T-helper 1 cell treated with Interleukin-12 subunit alpha and Interleukin-12 subunit beta and Interleukin-4 antibody, amounts not matched to agents 30 ng/mL and 1 ng/mL, for 36 hours (primary cell): ENCODE measurements around the gene IL23R. TPM values are rescaled to one million over a fixed set of nuclear protein-coding genes. Genes with fewer than 3 reads are reported as not detected.
"Not testable (repeated sequence)": the region's sequence is repeated elsewhere in the genome, so short reads cannot be mapped to it uniquely, and the experiment has no call there.

ENCODE experiments used
- intact Hi-C: fragments of 100-400 bp; cut with micrococcal nuclease; formaldehyde crosslinking; loops from one replicate; pipeline ENCODE4 v1.15.1; 2024
- total RNA-seq: library from RNA; stranded (reverse); gene quantifications from 2 replicates; pipeline ENCODE4 v1.2.3, GENCODE V29; 2022

The IL23R gene
- total RNA-seq, 1 donor from 2014 or later: 6.9 TPM

- intact Hi-C loops: loop anchor here (5.0 to 10.0 kb wide), 3 partner anchors 33 to 494 kb away; partner anchors contain the start of genes GADD45A and SLC35D1
Measured at GRCh38 chr1:67190410-67190809, 24.2 kb downstream of the IL23R start.

DNA sequence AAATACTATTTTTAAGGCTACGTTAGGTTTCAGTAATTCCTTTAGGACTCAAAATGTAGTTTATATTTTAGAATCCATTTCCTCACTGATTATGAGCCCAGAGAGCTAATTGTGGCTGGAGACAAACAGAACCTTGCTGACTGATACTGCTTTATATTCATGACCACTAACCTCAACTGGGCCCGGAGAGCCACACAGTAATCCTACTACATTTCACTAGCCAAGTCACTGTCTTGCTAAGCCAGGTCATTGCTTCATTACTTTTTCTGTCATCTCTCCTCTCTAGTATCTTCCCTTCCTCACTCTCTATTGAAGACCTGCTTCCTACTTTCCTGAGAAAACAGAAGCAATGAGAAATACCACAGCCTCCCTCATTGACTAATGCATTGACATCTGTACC lies 24.7 kb downstream of the IL23R start:
- intact Hi-C loops: loop anchor here (5.0 to 10.0 kb wide), 3 partner anchors 34 to 494 kb away; partner anchors contain the start of genes GADD45A and SLC35D1

DNA sequence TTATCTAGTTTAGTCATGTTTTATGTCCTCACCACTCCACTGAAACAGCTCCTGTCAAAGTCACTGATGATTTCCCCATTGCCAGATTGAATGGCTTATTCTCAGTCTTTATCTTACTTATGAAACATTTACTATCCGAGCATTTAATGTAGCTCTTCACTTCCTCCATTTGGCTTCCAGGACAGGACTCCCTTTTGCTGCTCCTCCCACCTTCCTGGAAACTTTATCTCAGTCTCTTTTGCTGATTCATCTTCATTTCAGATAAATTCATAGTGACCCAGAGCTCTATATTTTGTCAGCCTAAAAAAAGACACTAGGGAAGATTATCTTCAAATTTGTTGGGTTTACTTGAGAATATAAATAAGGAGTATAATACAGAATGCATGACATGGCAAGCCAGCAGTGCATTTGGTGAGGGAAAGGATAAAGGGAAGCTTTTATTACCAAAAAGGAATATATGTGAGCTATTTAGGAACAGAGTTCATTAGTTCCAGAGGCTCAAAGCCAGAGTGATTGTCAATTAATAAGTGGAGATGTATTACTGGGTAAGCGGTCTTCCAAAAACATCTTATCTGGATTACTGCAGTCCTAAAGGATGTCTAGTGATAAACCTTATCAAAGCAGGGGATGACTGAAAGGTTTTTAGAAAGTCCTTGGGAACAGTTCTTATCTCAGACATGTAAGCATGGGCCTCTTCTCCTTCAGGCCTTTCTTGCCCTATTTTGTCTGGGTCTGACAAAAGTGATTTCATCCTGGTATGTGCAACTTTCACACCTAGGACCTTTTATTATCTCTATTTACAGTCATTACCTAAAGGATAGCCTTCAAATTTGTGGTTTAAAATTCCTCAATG lies 25.6 kb downstream of the IL23R start:
- intact Hi-C loops: loop anchor here (5.0 to 10.0 kb wide), 3 partner anchors 35 to 493 kb away; partner anchors contain the start of genes GADD45A and SLC35D1

- intact Hi-C loops: loop anchor here (5.0 to 10.0 kb wide), 3 partner anchors 36 to 492 kb away; partner anchors contain the start of genes GADD45A and SLC35D1
Measured at GRCh38 chr1:67192902-67193301, 26.6 kb downstream of the IL23R start.

DNA sequence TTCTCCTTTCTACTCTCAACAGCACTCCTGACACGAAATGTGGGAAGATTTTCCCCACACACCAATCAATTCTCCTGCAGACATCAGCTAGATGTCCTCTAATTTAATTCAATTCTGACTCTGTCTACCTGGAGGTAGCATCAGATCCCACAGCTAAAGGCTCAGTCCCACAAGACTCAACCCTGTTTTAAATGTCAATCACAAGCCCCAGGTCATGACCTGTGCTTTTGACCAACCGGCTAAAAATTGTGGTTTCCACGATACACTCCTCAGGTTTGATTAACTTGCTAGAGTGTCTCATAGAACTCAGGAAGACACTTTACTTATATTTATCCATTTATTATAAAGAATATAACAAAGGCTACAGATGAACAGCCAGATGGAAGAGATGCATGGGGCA lies 27.4 kb downstream of the IL23R start:
- intact Hi-C loops: loop anchor here (1.0 to 10.0 kb wide), 9 partner anchors 18 to 491 kb away; partner anchors contain the start of genes GADD45A, IL23R and SLC35D1

DNA sequence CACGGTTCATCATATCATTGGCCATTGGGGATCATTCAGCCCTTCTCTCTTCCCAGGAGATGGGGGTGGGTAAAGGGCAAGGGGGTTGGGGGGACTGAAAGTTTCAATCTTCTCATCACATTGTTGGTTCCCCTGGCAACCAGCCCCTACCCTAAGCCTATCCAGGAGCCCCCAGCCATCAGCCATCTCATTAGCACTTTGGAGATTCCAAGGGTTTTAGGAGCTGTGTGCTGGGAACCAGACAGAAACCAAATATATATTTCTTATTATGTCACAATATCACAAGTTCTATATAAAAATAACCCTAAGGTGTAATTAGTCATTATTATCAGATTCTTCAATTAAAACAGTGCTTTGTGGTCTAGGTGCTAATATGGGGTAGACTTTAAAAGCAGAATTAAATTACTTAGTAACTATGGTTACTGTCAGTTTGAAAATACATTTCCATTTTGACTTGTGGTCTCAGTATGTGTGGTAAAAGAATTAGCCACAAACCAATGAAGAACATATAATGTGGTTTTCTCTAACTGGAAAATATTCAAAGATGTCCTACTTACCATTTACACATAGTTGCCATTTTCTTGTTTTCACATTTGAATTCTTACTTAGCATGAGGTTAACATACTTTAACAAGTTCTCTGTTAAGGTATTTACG lies 28.1 kb downstream of the IL23R start:
- intact Hi-C loops: loop anchor here (1.0 to 10.0 kb wide), 9 partner anchors 17 to 490 kb away; partner anchors contain the start of genes GADD45A, IL23R and SLC35D1

DNA sequence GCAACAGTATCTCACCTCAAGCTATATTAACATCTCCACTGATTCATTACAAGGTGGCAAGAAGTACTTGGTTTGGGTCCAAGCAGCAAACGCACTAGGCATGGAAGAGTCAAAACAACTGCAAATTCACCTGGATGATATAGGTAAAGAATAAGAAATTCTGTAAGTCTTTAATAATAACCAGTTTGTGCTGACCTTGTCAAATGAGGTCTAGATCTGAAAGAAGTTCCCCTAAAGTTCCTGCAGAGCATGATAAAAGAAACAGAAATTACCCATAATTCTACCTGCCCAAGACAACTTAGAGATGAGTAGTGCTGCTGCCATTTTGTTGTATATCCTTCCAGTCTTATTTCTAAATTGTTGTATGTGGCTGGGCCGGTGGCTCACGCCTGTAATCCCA lies 34.5 kb downstream of the IL23R start:
- intact Hi-C loops: no loop called here

- intact Hi-C loops: no loop called here
Measured at GRCh38 chr1:67201891-67202290, 35.6 kb downstream of the IL23R start.

GRCh38 chr1:67204298-67204980 lies 38.2 kb downstream of the IL23R start:
- intact Hi-C loops: no loop called here

- intact Hi-C loops: not testable (repeated sequence)
Measured at GRCh38 chr1:67207398-67207797, 41.1 kb downstream of the IL23R start.

GRCh38 chr1:67208217-67208616 lies 42.0 kb downstream of the IL23R start:
- intact Hi-C loops: no loop called here

DNA sequence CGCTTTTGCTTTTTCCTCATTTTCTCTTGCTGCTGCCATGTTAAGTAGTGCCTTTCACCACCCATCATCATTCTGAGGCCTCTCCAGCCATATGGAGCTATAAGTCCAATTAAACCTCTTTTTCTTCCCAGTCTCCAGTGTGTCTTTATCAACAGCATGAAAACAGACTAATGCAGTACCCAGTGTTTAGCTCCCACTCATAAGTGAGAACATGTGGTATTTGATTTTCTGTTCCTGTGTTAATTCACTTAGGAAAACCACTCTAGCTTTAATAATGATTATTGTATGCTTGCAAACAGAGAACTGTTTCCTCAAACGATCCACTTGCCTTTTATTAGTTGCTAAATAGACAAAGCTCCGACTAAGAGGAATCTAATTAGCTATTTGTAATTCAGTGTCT lies 43.3 kb downstream of the IL23R start:
- intact Hi-C loops: no loop called here

GRCh38 chr1:67211589-67212563 lies 45.6 kb downstream of the IL23R start:
- intact Hi-C loops: loop anchor here (1.0 to 5.0 kb wide), 8 partner anchors 18 to 447 kb away; no protein-coding TSS in a partner anchor

GRCh38 chr1:67213164-67213563 lies 46.9 kb downstream of the IL23R start:
- intact Hi-C loops: loop anchor here (1.0 to 5.0 kb wide), 4 partner anchors 42 to 286 kb away; partner anchors contain the start of gene SERBP1

DNA sequence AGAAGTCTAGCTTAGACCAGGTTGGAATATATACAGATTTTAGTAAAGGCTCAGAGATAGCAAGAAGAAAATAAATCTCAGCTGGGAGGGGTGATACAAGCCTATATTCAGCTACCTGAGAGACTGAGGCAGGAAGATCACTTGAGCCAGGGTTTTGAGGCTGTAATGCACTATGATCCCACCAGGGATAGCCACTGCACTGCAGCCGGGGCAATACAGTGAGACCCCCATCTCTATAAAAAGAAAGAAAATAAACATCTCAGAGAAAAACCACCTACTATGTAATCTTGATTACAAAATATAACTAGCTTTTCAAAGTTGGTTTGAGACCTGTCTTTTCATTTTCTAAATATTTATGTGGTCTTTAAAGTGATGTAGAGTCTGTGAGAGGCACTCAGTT lies 47.7 kb downstream of the IL23R start:
- intact Hi-C loops: loop anchor here (1.0 to 5.0 kb wide), 6 partner anchors 20 to 287 kb away; partner anchors contain the start of gene SERBP1

- intact Hi-C loops: loop anchor here (1.0 to 5.0 kb wide), 5 partner anchors 20 to 548 kb away; no protein-coding TSS in a partner anchor
Measured at GRCh38 chr1:67214420-67215174, 48.3 kb downstream of the IL23R start.

DNA sequence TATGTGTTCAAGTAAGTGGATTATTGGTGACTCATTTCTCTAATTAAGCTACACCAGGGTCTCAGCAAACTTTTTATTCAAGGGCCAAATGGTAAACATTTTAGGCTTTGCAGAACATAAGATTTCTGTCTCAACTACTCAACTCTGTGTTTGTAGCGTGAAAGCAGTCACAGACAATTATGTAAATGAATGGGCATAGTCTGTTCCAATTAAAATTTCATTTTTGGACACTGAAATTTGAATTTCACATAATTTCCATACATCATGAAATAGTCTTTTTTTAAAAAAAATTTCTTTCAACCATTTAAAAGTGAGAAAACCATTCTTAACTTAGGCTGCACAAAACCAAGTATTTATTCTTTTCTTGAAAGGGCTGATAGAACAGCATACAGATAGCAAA lies 50.1 kb downstream of the IL23R start:
- intact Hi-C loops: loop anchor here (5.0 kb wide), 1 partner anchor 546 kb away; no protein-coding TSS in a partner anchor

DNA sequence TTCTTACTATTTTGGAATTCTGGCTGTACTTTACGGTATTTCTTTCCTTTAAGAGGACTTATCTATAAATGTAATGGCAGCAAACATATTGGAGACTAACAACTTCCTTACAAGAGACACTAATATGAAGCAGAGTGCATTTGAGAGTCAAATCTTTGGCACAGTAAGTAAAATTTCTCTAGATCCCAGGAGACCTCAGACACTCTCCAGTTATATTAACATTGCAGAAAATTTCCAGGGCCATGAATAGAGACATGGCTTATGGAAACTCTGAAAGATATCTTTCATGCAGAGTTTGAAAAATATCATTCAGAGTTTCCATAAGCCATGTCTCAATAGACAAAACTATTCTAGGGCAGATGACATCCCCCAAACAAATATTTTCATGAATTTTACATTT lies 51.2 kb downstream of the IL23R start:
- intact Hi-C loops: loop anchor here (5.0 kb wide), 1 partner anchor 545 kb away; no protein-coding TSS in a partner anchor

DNA sequence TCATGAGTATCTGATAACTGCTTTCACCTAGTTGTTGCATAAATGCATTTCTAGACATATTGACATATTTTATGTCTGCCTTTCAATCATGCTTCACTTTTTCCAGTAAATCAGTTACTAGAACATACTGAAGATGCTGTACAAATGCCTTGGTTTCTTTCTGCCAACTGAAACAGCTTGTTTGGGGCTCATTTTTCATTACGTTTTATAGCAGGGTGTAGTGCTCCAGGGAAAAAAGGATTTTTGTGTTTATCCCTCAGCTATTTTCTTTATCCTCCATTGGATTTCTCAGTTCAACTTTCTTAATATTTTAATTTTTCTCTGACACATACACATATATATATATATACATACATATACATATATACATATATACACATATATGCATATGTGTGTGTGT lies 51.7 kb downstream of the IL23R start:
- intact Hi-C loops: loop anchor here (5.0 kb wide), 1 partner anchor 544 kb away; no protein-coding TSS in a partner anchor
